NCI-H1048 (cell line): Measurements from ENCODE around the gene ZFP14.

Experiments
- DNase-seq: peaks from one replicate; lab custom pipeline; 2025; lab: John Stamatoyannopoulos, UW

ZFP14 gene

GRCh38 chr19:36378625-36379509, at the start of gene ZFP14:
ZFP14 (minus strand) TSS chr19:36379201; CDS start chr19:36367892, 11,309 bp downstream.
- DNase-seq: peak; percentile 72

- DNase-seq: no peak
Measured at GRCh38 chr19:36423925-36424324, 44.9 kb upstream of the ZFP14 start.

- DNase-seq: no peak
Measured at GRCh38 chr19:36421749-36422481, 42.9 kb upstream of the ZFP14 start.

- no peak for DNase-seq
Measured at GRCh38 chr19:36420961-36421748, 42.2 kb upstream of the ZFP14 start.

GRCh38 chr19:36418287-36419001, 39.4 kb upstream of the ZFP14 start, which contains the start of gene ZFP82:
ZFP82 (minus strand) TSS chr19:36418644; CDS start chr19:36409789, 8,855 bp downstream.
- no peak for DNase-seq

- no peak for DNase-seq
Measured at GRCh38 chr19:36417752-36418286, 38.8 kb upstream of the ZFP14 start.

- DNase-seq: no peak
Measured at GRCh38 chr19:36409841-36410240, 30.8 kb upstream of the ZFP14 start.

- no peak for DNase-seq
Measured at GRCh38 chr19:36408101-36408500, 29.1 kb upstream of the ZFP14 start.

GRCh38 chr19:36404498-36404897, 25.5 kb upstream of the ZFP14 start:
- no peak for DNase-seq

GRCh38 chr19:36401475-36401874, 22.5 kb upstream of the ZFP14 start:
- DNase-seq: no peak

GRCh38 chr19:36398571-36398970, 19.6 kb upstream of the ZFP14 start:
- DNase-seq: no peak

- DNase-seq: no peak
Measured at GRCh38 chr19:36392916-36393673, 14.1 kb upstream of the ZFP14 start.

GRCh38 chr19:36379510-36379819, 464 bp upstream of the ZFP14 start:
- no peak for DNase-seq

GRCh38 chr19:36377541-36378178, 1.3 kb downstream of the ZFP14 start:
- DNase-seq: no peak

- DNase-seq: no peak
Measured at GRCh38 chr19:36373638-36374156, 5.3 kb downstream of the ZFP14 start.

GRCh38 chr19:36371886-36372285, 7.1 kb downstream of the ZFP14 start:
- no peak for DNase-seq

- DNase-seq: no peak
Measured at GRCh38 chr19:36363845-36364244, 15.2 kb downstream of the ZFP14 start.

- DNase-seq: no peak
Measured at GRCh38 chr19:36340786-36341372, 38.1 kb downstream of the ZFP14 start.
